Stimulated activated CD8-positive, alpha-beta memory T cell treated with anti-CD3 and anti-CD28 coated beads, Interleukin-15, amount 100 ng/mL, for 48 hours (primary cell): Measurements from ENCODE around the gene RUFY3.
"Not testable (repeated sequence)": the region's sequence is repeated elsewhere in the genome, so short reads cannot be mapped to it uniquely, and the experiment has no call there.

Experiments
- DNase-seq, 2 donors: peaks; one replicate each; pipeline ENCODE4 v3.0.0-alpha.2; 2020; ENCODE audit warnings: low read depth in 2 of 2

The RUFY3 gene

DNA sequence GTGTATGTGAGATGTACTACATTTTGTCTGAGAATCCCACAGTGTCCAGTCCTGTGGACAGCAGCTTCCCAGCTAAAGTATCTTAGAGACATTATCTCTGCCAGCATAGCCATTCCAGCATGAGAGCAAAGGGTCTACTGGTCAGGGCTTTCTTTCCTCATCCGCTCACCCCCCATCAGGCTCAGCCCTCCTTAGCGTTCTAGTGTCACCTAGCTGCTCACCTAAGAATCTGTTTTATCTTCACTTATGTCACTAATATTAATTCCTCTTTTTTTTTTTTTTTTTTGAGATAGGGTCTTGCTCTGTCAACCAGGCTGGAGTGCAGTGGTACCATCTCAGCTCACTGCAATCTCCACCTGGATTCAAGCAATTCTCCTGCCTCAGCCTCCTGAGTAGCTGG is 15.6 kb downstream of the RUFY3 start:
- no peak for DNase-seq

DNA sequence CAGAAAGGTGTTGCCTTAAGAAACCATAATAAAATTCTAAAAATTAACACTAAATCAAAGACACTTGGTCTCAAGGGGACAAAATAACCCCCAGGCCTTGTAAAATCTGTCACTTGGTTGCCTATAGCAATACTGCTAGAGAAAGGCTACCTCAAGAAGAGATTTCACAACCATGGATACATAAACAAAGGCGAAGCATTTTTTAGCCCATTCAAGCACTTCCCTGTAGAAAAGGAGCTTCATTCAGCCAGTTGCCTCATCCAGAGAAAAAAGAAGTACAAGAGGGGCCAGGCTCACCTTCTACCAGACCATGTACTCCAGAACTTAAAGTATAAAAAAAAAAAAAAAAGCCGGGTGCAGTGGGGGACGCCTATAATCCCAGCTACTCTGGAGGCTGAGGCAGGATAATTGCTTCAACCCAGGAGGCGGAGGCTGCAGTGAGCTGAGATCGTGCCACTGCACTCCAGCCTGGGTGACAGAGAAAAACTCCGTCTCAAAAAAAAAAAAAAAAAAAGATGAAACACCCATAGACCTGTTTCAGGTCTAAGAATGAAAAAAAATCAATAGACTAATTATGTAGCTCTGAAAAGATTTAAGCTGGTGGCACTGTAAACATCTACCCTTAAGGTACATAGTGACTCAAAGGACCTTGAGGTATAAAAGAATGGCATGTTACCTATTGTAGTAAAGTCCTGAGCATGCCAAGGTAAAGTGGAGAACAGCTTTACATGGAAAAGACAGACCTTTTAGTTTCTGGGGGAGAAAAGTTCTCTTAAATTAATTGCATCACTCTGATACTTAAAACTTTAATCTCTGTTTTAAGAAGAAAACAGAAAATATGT is 18.0 kb downstream of the RUFY3 start:
- DNase-seq, result no peak

DNA sequence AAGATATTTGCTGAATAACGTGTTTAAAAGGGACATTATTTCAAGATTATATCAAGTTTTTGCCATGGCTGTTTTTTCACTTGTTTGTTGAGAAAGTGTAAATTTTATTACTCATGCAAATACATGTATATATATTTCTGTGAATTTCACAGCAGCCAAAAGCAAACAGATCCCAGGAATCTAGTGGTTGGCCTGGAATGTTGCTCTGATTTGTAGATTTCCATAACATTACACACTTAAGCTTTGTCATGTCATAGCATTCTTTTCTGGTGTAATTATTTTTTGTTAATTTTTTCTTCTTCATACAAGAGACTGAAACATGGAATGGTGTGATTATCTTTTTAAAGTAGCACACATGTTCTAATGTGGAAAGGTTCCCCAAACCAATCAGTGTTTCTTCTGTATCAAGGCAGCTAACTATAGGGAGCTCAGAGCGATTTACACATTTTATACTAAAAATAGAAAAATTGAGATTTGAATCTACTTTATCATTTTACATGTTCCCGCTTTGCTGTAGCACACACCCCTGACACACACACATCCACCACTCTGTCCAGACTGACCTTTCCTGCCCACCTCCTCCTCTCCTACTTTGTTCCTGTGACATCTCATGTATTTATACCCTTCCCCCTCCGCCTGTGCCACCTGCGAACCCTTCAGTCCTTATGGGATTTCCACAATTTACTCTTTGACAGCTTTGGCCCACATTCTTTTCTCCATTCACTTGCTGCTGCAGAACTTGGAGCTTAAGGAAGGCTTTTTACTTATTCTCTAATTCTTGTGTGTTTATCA is 20.3 kb downstream of the RUFY3 start:
- DNase-seq, result no peak

DNA sequence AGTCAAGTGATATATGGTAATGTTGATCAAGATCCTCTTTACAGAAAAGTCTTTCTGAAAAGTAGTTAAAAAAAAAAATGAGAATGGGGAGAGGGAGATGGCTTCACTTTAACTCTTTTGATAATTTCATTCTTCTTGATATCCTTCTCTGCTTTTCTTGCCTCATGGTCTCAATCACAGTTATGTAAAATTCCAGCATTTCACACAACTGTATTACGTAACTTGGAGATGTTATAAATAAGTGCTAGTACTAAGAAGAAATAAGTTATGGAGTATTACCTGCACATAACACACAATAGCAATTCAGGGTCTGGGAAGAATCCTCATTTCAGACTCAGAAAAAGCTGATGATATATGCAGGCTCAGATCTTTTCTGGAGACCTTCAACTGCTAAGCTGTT is 22.0 kb downstream of the RUFY3 start:
- no peak for DNase-seq

DNA sequence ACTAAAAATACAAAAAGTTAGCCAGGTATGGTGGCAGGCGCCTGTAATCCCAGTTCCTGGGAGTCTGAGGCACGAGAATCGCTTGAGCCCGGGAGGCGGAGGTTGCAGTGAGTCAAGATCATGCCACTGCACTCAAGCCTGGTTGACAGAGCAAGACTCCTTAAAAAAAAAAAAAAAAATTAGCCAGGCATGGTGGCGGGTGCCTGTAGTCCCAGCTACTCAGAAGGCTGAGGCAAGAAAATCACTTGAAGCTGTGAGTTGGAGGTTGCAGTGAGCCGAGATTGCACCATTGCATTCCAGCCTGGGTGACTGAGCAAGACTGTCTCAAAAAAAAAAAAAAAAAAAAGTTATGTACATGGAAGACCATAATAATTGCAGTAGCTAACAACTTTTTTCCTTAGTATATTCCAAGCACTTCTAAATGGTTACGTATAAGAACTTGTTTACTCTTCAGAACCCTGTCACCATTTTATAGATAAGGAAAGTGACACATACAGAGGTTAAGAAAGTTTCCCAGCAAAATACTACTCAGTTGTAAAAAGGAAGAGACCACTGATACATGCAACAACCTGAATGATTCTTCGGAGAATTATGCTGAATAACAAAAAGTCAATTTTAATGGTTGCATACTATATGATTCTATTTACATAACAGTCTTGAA is 24.5 kb downstream of the RUFY3 start:
- DNase-seq, result no peak

DNA sequence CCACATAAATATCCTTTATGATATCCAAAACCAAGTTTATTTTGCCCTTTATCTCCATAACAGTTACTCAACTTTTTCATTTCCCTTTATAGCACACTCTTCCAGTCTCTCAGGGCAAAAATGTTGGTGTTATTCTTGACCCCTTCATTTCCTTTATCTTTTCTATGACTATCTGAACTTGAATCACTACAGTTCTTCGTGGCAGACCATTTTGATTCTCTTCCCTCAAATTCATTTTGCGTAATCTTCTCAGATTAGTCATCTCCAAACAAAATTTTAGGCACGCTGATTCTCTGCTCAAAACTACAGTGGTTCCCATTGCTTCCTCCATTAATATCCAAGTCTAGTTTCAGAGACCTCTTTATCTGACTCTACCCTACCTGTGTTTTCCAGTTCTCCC is 26.1 kb downstream of the RUFY3 start:
- no peak for DNase-seq

DNA sequence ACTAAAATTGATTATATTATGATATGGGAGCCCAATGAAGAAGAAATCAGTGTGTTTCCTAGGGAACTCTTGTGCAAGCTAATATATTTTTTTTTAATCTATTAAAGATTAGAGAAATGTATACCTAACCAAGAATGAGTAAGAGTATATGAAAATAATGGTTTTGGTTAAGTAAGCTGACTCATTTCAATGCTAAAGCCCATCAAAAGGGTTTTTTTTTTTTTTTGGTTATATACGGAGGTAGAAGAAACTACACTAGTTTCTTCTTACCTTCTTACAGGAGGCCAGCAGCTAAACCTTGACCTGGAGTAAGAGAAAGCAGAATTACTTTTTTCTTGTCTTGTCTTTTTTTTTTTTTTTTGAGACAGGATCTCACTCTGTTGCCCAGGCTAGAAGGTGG is 27.5 kb downstream of the RUFY3 start:
- no peak for DNase-seq

DNA sequence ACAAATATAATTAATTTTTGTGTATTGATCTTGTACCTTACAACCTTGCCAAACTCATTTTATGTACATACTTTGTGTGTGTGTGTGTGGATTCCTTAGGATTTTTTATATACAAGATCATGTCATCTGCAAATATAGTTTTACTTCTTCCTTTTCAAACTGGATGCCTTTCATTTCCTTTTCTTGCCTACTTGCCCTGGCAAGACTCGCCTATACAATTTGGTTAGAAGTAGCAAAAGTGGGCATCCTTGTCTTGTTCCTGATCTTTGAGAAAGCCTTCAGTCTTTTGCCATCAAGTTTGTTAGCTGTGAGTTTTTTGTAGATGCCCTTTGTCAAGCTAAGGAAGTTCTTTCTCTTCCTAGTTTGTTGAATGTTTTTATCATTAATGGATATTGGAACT is 30.5 kb downstream of the RUFY3 start:
- no peak for DNase-seq

DNA sequence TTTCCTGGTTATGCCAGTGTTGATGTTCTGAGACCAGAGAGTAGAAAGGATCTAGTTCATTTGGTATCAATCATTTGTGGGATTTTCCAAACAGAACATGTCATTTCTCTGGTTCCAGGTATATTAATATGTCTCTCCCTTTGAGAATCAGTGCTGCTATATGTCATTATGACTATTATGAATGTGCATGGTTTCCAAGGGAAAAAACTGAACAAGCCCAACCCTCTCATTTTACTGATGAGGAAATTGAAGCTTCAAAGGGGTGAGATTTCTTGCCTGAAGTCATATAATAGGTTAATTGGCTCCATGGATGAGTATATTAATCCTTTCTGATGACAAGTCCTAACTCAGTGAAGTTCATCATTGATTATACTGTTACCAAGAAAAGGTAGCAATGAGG is 31.9 kb downstream of the RUFY3 start:
- DNase-seq, result no peak

DNA sequence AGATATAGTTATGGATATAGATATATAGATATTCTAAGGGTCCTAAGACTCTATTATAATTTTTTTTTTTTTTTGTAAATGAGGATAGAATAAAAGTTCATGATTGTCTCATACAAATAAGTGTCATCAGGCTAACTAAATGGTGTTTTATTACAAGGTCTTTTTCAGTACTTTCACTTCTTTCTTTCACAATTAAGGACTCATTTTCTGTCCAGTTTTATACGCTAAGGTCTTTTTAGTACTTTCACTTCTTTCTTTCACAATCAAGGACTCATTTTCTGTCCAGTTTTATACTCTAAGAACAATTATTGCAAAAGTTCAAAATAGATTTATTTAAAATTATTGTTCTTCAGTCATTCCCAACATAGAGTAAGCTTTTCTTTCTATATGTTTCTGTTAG is 32.7 kb downstream of the RUFY3 start:
- DNase-seq, result no peak

DNA sequence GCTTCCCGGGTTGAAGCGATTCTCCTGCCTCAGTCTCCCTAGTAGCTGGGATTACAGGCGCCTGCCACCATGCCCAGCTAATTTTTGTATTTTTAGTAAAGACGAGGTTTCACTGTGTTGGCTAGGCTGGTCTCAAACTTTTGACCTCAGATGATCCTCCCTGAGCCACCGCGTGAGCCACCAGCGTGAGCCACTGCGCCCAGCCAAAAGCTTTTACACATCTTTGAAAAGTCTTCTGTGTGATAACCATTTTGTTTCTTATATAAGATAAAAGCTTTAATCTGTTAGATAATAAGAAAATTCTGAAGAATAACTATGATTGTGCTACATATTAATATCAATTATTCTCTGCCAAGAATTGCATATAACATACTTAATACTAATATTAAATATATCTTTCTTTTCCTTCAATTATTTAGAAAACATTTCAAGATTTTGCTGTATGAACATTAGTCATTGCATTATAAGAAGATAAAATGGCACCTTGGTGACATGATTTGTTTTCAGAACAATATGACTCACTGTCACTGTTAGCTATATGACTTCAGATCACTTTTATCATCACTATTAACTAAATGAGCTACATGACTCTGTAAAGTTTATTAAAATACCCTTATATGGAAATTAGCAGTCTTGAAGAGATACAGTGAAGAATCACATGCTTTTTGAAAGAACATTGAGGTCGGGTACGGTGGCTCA is 33.4 kb downstream of the RUFY3 start:
- no peak for DNase-seq

DNA sequence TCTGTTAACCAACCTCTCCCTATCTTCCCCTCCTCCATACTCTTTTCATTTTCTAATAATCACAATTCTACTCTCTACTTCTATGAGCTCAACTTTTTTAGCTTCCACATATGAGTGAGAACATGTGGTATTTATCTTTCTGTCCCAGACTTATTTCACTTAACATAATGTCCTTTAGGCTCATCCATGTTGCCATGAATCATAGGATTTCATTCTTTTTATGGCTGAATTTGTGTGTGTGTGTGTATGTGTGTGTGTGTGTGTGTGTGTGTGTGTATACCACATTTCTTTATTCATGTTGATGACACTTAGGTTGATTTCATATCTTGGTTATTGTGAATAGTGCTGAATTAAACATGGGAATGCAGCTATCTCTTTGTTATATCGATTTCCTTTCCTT is 37.4 kb downstream of the RUFY3 start:
- DNase-seq, result no peak

DNA sequence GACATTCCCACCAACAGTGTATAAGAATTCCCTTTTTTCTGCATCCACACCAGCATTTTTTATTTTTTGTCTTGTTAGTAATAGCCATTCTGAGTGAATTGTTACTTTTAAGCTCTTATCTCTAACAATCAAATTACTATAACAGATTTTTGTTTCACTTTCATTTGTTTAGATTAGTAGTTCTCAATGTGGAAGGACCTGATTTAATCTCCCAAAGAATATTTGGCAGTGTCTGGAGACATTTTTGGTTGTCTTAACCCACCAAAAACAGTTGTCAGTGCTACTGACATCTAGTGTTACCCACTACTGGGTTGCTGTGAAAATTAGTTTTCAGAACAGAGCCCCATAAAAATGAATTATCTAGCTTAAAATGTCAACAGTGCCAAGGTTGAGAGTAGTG is 37.9 kb downstream of the RUFY3 start:
- DNase-seq, result no peak

DNA sequence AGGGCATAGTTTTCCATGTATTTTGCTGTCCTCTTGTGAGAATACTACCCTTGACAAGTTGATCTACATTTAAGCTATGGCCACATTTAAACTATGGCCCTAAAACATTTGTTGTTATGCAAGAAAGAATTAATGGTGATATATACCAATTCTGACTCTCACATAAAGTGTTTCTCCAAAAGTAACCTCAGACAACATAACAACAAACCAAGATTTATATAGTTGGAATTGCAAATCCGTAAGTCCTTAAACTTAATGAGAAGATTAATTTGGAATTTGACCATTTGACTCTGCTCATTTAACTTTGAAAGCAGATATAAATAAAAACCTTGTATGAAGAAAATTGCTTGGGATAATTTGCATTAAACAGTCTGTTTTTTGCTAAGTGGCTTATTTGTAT is 38.9 kb downstream of the RUFY3 start:
- DNase-seq, result no peak

DNA sequence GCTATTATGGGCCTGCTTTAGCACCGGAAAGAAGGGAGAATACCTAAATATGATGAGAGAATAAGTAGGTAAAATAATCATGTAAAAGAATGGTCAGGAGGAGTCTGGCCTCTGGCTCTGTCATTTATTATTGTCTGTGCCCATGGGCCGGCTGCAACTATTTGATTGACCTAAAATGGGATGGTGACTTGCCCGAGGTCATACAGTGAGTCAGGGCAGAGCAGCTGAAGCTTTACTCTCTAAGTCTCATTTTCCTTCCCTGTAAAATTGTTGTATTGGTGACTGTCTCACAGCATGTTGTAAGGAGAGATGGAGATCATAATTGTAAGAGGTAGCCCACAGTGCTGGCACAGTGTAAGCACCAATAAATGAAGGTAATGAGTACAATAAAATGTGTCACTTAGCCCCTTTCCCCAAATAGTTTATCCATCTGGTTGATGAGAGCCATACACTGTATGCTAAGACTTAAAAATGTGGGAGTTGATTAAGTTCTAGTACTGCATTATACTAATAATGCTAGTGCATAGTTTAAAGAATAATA is 39.6 kb downstream of the RUFY3 start:
- DNase-seq, result no peak

DNA sequence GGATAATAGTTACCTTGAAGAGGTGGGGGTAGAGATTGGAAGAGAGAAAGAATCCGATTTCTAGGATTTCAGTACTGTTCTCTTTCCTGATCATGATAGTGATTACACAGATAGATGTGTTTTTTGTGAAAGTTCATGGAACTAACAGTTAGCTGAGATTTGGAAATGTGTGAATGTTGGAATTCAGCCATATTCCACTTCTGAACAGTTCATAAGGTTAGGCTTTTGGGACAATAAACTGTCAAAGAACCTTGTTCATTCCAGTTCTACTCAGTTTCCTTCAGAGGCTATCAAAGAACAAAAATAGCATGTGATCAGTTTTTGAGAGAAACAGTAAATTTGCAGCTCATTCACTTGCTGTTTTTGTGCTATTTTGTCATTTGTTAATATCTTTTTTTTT is 43.6 kb downstream of the RUFY3 start:
- no peak for DNase-seq

DNA sequence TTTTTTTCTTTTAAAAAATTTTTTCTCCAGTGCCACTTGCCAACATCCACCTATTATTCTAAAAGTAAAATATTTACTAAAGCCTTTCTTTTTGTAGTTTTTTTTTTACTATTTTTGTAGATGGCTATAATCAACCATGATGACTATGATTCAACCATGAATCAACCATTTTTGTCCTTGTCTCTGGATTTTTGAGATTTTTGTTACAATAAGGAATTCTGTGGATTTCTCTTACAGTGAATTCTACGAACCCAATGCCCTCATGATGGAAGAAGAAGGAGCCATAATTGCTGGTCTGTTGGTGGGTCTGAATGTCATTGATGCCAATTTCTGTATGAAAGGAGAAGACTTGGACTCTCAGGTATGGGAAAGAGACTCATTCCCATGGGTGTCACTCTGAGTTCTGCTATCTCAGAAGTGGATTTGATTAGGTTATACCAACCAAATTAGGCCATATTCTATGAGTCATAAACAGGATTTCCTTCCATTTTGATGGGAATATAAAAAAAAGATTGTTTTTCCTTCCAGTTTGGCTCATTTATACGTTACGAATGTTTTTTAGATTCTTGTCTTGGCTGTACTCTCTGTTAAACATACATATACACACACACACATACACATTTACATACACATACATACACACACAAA is 46.7 kb downstream of the RUFY3 start:
- DNase-seq, result no peak

DNA sequence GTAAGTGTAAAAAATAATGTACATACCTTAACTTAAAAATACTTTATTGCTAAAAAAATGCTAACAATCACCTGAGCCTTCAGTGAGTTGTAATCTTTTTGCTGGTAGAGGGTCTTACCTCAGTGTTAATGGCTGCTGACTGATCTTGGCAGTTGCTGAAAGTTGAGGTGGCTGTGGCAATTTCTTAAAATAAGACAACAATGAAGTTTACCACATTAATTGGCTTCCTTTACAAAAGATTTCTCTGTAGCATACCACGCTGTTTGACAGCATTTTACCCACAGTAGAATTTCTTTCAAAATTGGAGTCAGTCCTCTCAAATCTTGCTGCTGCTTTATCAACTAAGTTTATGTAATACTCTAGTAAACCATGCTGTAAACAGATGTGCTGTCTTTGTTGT is 47.6 kb downstream of the RUFY3 start:
- not testable (repeated sequence) for DNase-seq

DNA sequence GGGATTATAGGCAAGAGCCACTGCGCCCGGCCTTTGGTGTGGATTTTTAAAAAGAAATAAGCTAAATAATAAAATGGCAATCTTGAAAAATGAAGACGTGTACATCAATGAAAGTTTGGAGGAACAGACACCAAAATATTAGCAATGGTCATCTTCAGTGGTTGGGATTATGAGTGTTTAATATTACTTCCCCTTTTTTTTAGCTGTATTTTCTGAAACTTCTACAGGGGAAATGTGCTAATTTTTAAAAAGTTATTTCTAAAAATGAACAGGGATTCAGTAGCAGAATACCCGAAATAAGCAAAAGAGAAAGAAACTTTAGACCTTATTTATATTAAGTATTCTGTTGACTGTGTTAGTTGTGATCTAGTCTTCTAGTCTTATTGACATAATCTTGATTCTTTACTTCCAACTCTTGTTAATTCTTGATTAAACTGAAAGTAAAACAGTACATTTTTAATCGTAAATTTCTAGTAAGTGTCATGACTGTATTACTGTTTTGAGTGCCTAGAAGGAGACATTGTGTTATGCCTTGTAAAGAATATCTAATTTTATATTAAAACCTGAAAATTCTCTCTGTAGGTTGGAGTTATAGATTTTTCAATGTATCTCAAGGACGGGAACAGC is 51.3 kb downstream of the RUFY3 start:
- DNase-seq, result no peak

DNA sequence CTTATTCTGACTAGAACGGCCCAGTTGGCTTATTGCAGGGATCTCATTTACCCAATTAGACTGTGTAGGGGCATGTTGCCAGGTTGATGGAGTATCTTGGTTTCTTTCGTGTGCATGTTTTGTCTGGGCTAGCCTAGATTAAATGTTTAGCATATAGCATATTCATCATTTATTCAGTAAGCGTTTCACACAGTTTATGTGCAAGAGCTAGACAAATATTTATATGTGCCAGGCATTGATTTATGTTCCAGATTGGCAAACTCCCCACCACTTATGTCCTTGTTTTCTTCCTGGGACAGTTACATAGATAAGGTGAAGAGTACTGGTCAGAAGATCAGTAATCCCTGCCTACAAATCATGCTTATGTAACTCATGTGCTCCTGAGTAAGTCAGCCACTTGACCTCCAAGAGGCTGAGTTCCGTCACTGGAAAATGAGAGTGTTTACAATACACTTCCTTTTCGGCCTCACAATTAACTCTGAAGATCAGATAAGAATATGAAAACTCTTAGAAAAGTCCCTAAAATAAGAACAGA is 57.2 kb downstream of the RUFY3 start:
- no peak for DNase-seq

DNA sequence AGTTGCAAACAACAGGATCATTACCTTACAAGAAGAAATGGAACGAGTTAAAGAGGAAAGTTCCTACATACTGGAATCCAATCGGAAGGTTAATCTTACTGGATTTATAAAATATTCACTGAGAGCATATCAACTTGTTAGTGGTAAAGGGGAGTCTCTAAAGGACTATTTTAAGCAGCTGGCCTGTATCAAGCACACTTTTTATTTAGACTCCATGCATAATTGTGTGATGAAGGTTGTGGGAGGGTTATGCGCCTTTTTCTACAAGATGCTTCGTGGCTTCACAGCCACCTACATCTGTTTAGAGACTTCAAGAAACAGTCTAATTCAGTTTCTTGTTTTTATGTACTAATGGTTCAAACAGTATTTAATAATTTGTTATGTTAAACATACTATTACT is 61.3 kb downstream of the RUFY3 start:
- DNase-seq, result no peak
